HG03280 (cell line): ENCODE results near the gene SLC22A3.

Experiments
- ATAC-seq: cut with Tn5 transposase; IDR thresholded peaks from one replicate; pipeline ENCODE4 v1.9.1; 2021; ENCODE audit warnings: mild to moderate bottlenecking, moderate library complexity; ENCODE audit not compliant: unreplicated experiment

SLC22A3 gene

DNA sequence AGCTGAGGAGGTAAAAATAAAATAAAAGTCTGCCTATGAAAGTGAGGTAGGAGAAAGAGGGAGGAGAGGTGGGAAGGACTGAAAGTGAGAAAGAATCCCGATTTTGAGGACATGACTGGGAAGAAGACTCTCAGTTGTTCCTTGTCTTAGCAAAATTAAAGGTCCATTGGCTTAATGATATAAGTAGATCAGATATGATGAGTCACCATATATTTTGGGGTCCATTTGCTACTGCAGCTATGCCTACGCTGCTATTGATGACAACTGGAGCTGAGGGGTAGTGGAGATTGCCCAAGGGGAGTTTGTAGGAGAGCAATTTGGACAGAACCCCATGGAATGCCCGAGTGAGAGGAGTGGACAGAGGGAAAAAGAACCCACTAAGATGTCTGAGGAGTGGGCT, 15.1 kb upstream of the SLC22A3 start:
- no peak for ATAC-seq

DNA sequence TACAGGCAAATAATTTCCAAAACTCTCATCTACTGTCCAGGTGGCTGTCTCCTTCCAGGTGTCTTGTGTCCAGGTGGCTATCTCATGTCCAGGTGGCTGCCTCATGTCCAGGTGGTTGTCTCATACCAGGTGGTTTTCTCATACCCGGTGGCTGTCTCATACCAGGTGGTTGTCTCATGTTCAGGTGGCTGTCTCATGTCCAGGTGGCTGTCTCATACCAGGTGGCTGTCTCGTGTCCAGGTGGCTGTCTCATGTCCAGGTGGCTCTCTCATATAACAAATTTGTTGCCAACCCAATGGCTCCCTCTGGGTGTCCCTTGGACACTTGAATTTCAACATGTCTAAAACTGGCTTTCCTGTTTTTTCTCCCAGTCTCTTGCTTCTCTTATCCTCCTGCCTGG, 14.3 kb upstream of the SLC22A3 start:
- no peak for ATAC-seq

DNA sequence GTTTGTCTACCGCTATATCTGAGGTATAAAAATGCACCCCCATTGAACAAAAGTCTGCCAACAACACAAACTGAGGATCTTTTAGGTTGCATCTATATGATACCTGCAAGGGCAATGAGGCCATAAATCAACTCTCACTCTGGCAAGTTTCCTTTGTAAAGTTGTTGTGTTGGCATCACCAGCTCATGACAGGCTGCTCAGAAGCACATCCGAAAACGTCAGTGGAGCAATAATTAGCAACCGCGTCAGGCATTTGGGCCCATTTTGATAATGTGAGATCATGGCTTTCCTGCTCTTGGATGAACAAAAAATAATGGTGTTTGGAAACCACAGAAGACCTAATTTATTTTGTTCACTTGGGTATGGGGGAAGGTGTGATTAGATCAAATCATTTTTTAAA, 12.0 kb upstream of the SLC22A3 start:
- ATAC-seq, result no peak

DNA sequence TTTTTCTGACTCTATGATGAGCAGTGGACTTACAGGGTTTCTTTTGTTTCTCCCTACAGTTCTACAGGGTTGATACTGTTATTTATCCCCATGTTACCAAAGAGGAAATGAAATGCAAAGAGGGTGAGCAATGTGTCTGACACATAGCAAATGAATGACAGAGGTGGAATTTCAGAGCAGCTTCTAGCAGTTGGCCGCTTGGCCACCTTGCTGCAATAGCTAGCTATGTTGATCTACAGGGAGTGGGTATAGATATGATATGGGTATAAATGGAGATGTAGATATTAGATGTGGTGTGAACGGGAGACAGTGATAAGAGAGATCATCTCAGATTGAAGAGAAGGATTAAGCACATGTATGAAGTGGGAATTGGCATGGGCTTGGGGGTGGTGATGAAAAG, 10.9 kb upstream of the SLC22A3 start:
- ATAC-seq, result no peak

DNA sequence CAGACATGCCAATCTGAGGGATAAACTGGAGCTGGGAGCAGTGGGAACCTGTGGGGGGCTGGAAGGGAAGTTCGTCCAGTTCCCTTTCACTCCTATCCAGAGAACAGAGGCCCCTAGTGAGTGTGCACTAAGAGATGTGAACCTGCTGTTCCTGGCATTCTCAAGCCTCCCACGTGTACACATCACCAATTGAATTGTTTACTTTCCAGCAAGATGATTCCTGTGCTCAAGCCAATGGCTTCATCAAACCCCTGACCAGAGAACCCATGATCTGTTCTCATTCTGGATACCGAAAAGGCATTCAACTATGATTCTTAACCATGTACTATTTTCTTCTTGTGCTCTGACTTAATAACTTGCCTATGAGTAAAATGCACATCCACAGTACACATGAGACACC, 10.2 kb upstream of the SLC22A3 start:
- ATAC-seq, result no peak

DNA sequence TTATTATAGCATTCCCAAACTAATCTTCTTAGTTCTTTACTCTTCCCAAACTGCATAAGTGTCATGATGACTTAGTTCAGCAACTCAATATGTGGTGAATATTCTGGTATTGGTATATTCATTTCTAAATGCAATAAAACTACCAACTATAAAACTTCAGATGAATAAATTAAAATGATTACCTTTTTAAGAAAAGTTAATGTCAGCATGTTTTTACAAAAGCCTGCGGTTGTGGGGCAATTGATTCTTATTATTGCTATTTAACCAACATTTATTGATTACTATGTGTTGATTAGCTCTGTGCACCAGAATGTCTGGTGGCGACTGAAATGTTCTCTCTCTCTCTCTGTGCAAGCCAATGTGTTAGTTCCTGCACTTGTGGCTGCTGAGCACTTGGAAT, 5.0 kb upstream of the SLC22A3 start:
- ATAC-seq, result no peak

DNA sequence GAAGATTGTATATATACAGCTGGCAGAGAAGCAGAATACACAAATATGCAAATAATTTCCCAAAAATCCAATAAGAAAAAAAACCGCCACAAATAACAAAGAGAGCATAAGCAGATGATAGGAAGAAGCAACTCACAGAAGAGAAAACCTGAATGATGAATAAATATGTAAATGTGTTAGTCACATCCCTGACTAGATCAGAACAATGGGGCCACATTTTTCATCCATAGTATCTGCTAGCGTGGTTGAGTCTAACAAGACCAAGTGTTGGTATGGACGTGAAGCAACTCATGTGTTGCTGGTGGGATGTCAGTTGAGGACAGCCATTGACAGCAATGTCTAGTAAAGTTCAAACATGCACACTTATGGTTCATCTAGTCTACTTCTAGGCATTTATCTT, 3.9 kb upstream of the SLC22A3 start:
- no peak for ATAC-seq

DNA sequence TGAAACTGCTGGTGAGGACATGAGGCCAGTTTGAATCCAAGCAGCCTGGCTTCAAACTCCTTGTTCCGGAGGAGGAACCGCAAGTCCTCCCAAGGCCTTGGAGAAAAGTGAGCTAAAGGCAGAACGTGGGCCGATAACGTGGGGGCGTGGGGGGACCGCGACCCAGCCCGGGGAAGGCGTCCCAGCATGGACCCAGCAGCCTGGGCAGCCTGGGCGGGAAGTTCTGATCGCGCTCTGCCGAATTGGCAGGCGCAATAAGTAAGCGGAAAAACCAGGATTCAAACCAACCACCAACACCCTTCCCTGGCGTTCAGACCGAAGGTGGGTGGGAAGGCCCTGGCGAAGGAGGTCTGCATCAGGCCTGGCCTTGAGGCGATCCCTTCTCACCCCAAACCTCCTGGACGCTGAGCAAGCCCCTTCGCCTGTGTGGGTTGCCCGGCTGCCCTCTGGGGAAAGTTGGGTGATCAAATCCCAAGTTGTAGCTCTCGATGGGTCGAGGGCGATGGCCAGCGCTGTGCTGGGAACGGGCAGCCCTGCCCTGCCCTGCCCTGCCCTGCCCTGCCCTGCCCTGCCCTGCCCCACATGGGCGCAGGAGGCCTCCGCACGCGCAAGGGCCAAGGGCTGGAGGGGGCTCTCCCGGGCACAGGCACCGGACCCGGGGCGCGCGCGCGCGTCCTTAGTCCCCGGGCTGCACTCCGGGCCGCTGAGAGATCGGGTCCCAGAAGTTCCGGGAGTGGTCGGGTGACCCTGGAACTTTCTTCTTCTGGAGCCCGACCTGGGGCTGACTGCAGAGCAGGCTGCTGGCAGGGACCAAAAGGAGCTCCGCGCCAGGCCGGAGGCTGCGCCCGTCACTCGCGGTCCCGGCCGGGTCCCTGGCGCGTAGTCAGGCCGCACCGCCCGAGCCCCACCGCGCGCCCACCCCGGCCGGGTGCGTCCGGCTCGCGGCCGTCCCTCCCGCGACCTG, 637 bp upstream of the SLC22A3 start:
- no peak for ATAC-seq

DNA sequence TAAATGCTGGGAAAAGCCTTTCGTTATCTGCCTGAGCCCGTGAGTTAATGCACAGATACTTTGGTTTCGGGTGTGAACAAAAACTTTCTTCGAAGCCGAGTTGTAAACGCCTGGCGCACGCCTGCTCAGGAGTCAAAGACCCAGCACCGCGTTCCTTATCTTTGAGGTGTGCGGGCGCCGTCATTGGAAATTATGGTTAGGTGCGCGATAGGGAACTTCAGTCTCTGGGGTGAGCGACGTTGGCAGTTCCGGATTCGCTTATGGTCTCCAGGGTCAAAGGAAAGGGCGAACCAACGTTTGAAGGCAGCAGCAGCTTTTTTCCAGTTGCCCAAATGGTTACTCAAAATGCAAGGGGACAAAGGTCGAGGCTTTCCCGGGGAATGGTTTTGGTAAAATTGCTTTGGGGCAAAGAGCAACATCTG, 853 bp downstream of the SLC22A3 start:
- ATAC-seq, result no peak

DNA sequence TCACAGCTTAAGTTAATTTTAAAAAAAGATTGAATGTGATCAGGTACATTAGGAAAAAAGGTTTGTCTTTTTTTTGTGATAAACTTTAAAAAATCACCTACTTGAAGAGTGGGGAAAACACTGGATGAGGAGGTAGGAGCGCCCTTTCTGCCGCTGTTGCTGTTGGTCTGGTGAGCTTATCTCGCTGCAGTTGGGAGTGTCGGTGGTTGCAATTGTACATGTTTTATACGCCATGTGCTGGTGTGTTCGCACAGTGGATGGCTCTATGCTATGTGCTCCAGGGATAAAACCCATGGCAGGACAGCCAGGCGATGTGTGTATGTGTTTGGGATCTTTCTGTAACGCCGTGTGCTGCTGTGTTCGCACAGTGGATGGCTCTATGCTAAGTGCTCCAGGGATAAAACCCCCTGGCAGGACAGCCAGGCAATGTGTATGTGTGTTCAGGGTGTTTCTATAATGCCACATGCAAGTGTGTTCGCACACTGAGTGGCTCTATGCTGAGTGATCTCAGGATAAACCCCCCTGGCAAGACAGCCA, 1.7 kb downstream of the SLC22A3 start:
- ATAC-seq, result no peak

DNA sequence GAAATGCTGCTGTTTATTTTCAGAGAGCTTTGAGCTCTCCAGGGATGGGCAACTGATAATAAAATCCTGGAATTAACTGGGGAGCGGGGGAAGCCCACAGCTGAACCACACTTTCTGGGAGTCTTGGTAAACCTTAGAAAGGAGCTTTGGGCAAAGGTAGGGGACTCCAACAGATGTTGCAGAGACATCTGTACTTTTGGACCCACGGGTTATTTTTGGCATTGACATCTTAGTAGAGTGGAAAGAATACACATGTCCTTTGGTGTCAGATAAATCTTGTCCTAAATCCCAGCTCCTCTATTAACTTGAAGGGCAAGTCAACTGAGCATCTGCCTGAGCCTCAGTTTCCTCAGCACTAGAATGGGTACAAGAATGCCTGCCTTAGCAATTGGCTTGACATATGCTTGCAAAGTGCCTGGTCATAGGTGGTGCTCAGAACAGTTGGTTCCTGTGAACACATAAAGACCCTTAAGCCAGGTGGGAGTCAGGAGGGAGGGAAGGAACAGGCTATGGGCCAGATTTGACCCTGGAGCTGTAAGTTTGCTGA, 5.8 kb downstream of the SLC22A3 start:
- ATAC-seq, result no peak

DNA sequence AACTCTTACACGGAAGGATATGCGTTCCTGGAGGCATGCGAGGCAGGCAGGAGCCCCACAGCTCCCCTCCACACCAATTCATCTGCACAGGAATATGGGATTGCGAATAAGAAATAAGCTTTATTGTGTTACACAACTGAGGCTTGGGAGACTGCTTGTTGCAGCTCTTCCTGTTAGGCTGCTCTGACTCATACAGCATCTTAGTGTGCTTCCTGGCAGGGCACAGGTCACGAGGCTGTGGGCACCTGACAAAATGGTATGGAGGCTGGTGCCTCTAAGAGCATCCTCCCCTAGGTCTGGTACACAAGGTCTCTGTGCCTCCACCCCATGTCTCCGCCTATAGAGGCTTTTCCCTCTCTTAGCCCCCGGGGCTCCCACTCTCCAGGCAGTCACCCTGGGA, 6.8 kb downstream of the SLC22A3 start:
- ATAC-seq, result no peak

DNA sequence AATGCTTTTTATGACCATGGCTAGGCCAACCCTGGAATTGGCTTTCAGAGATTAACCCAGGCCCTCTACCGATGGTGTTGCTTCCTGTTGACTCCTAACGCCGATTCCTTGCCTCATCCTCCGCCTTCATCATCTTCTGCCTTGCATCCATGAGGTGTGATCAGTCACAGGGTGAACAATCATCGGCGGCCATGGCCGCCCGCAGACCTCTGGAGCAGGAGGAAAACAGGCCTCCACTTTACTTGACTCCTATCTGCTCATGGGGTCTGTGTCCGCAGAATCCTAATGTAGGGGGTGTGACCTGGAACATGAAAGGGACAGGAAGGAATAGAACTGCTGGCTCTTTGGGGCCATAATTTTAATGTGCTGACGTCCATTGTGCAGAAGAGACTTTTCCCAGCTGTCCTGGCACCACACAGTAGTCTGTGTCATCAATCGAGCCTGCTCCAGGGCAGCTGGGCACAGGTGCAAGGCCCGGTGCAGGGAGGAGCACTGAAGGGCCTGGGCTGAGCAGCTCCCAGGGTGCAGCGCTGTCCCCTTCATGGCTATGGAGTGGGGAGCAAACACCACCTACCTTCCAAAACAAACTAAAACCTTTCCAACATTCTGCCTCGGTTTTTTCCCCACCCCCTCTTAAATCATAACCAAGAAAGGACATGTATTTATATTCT, 8.0 kb downstream of the SLC22A3 start:
- no peak for ATAC-seq

DNA sequence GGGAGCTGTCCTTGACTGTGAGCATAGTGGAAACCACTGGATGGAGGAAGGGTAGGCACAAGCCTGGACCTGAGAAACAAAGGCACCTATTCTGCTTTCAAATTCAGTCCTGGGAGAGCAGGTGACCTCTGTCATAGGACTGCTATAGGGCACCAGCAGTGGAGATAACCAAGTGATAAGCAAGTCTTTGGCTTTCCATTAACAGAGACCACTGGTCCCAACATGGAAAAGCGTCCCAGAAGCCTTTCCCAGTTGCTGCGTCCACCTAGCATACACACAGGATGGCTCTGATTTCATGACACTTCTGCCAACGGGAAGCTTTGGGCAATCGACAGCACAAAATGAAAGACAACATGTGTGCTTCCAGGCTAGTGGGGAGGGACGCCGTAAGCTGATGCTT, 8.9 kb downstream of the SLC22A3 start:
- no peak for ATAC-seq

DNA sequence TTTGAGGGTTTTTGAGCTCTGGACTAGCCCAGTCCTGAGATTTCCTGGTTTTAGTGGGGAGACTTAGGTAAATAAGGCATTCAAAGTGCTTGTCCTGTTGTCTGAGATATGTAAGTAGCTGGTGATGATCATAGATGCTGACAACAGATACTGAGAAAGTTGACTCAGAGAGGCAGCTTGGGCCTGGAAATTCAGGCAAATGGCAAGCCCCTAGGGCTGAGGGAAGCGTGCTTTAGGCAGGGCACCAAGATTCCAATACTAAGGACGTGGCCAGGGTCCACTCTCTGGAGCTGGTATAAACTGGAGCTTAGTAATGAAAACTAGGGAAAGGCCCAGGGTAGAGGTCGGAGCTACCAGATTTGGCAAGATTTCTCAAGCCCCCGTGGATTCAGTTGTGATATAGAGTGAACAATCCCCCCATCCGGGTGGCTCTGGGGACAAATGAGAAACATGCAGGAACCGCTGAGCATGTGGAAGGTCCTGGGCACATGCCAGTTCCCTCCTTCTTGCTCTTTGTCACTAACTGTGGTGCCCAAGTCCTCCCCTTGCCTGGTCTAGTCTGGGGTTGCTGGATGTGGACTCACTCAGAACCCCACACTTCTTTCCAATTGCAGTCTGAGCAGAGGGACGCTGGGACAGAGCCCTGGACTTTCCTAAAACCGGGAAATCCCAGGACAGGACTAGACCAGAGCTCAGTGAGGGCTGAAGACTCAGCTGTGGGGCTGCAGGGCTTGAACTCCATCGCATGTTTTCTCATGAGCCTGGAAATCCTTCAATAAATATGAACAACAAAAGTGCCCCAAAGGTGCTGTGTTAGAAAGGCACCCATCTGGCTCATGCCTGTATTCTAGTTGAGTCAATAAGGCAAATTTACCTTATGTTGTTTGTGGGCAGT, 10.3 kb downstream of the SLC22A3 start:
- ATAC-seq, result no peak

DNA sequence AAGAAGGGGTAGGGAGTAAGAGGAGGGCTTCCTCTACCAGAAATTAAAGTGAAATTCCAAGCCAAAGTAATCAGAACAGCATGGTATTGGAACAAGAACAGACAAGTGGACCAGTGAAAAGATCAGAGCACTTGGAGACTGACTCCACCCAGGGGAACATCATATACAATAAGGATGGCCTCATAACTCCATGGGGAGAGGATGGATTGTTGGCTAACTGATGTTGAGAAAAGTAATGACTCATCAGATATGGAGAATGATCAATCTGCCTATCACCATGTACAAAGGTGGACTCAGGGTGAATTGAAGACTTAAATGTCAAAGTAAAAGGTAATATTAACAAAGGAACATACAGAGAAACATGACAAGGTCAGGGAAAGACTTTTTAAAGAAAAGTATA, 12.8 kb downstream of the SLC22A3 start:
- no peak for ATAC-seq

DNA sequence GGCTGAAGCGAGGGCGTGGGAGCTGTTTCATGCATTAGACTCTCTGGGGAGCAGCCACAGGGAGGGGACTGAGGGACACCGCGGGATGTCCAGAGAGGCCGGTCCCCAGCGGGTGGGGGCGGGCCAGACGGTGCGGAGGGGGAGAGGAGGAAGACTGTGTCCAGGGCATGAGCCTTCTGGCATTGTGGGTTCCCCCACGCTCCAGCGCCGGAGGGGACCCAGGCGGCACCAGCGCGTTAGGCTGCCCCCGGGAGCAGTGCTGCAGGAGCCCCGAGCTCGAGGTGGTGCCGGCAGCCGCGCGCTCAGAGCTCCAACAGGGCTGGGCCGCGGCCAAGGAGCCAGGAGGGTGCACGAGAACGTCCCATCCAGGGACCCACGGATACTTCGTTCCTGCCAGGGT, 14.4 kb downstream of the SLC22A3 start:
- no peak for ATAC-seq

DNA sequence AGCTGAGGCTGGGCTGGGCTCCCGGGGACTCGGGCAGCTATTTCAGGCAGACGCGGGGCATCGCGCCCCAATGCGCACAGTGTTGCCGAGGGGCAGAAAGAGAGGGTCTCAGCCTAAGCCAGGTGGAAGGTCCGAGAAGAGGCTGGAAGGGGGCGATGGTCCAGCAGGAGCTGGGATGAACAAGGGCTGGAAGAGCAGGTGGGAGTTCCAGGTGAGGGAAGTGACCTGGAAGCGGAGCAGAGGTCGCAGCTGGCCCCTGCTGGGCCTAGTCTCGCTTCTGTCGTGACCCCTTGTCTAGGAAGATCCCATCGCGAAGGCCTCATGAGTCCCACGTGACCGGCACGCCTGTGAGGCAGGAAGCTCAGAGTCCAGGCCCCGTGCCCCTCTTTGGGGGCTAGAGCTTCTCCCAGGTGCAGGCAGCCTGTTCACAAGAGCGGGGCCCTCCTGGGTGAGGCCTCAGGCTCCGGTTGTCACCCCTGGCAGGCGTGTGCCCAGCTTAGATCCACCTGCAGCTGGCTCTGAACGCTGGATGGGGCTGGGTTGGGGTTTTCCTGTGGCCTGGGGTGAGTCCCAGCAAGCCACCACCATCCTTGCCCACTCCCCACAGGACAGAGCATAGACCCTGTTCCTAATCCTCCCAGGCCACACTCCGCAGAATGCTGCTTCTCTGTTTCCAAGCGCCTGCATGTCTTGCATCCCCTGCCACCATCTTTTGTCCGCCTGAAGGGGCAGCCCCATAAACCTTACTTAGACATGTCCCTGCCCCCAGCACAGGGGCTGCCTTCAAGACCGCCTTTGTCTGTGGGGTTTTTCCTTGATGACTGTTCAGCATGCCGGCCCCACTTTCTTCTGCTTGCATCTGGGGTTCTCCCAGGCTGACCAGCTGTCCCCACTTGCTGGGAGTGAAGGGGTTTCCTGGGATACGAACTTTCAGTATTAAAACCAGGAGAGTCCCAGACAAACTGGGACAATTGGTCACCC, 15.1 kb downstream of the SLC22A3 start:
- no peak for ATAC-seq

DNA sequence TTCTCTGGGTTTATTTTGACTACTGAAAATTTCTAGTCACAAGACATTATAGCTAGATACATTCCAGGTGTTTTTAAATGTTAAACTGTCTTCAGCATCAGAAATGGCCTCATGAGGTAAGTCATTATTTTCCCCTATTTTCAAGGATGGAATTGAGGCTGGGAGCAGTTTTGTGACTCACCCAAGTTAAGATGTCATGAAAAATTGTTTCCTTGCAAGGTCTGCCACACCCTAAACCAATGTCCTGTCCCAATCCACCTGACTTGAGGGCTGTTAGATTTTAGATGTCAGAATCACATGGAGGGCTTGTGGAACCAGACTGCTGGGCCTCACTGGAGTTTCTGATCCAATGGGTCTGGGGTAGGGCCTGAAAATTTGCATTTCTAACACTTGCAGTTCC, 16.9 kb downstream of the SLC22A3 start:
- no peak for ATAC-seq
